ENCODE data around the gene MAP2K6.

MAP2K6 gene

GRCh38 chr17:69535016-69535570 lies 120.6 kb downstream of the MAP2K6 start:
- DNase-seq (ENCODE audit: low read depth in 2 of 2): no peak

- no peak for DNase-seq (ENCODE audit: low read depth in 2 of 2)
These were observed 124.3 kb downstream of the MAP2K6 start for GRCh38 chr17:69538795-69539194.

- DNase-seq (ENCODE audit: low read depth in 2 of 2): no peak
These were observed 124.8 kb downstream of the MAP2K6 start for GRCh38 chr17:69539274-69539673.

GRCh38 chr17:69539781-69540319 lies 125.4 kb downstream of the MAP2K6 start:
- DNase-seq (ENCODE audit: low read depth in 2 of 2): no peak

- DNase-seq (ENCODE audit: low read depth in 2 of 2): no peak
These were observed 125.9 kb downstream of the MAP2K6 start for GRCh38 chr17:69540356-69540755.

- no peak for DNase-seq (ENCODE audit: low read depth in 2 of 2)
These were observed 132.7 kb downstream of the MAP2K6 start for GRCh38 chr17:69547230-69547629.

GRCh38 chr17:69547947-69548346 lies 133.4 kb downstream of the MAP2K6 start:
- no peak for DNase-seq (ENCODE audit: low read depth in 2 of 2)

GRCh38 chr17:69551212-69552010 lies 136.9 kb downstream of the MAP2K6 start:
- no peak for DNase-seq (ENCODE audit: low read depth in 2 of 2)

GRCh38 chr17:69552986-69553667 lies 138.6 kb downstream of the MAP2K6 start:
- DNase-seq (ENCODE audit: low read depth in 2 of 2): no peak

GRCh38 chr17:69555056-69555455 lies 140.6 kb downstream of the MAP2K6 start:
- DNase-seq (ENCODE audit: low read depth in 2 of 2): no peak

- no peak for DNase-seq (ENCODE audit: low read depth in 2 of 2)
These were observed 142.8 kb downstream of the MAP2K6 start for GRCh38 chr17:69557339-69557738.

- no peak for DNase-seq (ENCODE audit: low read depth in 2 of 2)
These were observed 144.3 kb downstream of the MAP2K6 start for GRCh38 chr17:69558796-69559195.

GRCh38 chr17:69560987-69561441 lies 146.5 kb downstream of the MAP2K6 start:
- DNase-seq (ENCODE audit: low read depth in 2 of 2): no peak

GRCh38 chr17:69561462-69561861 lies 147.0 kb downstream of the MAP2K6 start:
- no peak for DNase-seq (ENCODE audit: low read depth in 2 of 2)

- DNase-seq (ENCODE audit: low read depth in 2 of 2): no peak
These were observed 150.9 kb downstream of the MAP2K6 start for GRCh38 chr17:69565447-69565846.

- no peak for DNase-seq (ENCODE audit: low read depth in 2 of 2)
These were observed 152.6 kb downstream of the MAP2K6 start for GRCh38 chr17:69567130-69567529.

GRCh38 chr17:69572747-69573146 lies 158.2 kb downstream of the MAP2K6 start:
- no peak for DNase-seq (ENCODE audit: low read depth in 2 of 2)

- DNase-seq (ENCODE audit: low read depth in 2 of 2): no peak
These were observed 158.9 kb downstream of the MAP2K6 start for GRCh38 chr17:69573396-69573795.

- no peak for DNase-seq (ENCODE audit: low read depth in 2 of 2)
These were observed 160.0 kb downstream of the MAP2K6 start for GRCh38 chr17:69574257-69575197.

- DNase-seq (ENCODE audit: low read depth in 2 of 2): no peak
These were observed 160.9 kb downstream of the MAP2K6 start for GRCh38 chr17:69575346-69575761.

- DNase-seq (ENCODE audit: low read depth in 2 of 2): no peak
These were observed 162.6 kb downstream of the MAP2K6 start for GRCh38 chr17:69577098-69577497.

All from stimulated activated CD8-positive, alpha-beta memory T cell treated with anti-CD3 and anti-CD28 coated beads, Interleukin-15, amount 100 ng/mL, for 48 hours (primary cell).